PFSK-1 (cell line): ENCODE data around the gene MTPN.

Experiments used
- FOXP2 ChIP-seq: optimal IDR thresholded peaks from 2 replicates; pipeline ENCODE3; 2011; ENCODE audit warnings: borderline replicate concordance, control low read depth, inconsistent platforms; ENCODE audit not compliant: insufficient read depth; ENCODE audit errors: extremely low read length, extremely low read depth
- POLR2AphosphoS5 ChIP-seq: IDR thresholded peaks from 2 replicates; pipeline ENCODE4 v1.6.1; 2012; ENCODE audit warnings: low read depth, mild to moderate bottlenecking, control low read depth, low read length, moderate library complexity
- SIN3A ChIP-seq: IDR thresholded peaks from 2 replicates; pipeline ENCODE4 v1.6.1; 2012; ENCODE audit warnings: mild to moderate bottlenecking, low read length, moderate library complexity, borderline replicate concordance; ENCODE audit not compliant: insufficient read depth
- TAF1 ChIP-seq: IDR thresholded peaks from 2 replicates; pipeline ENCODE4 v1.6.1; 2012; ENCODE audit warnings: low read length, control low read depth, borderline replicate concordance; ENCODE audit not compliant: insufficient read depth
- TF ChIP-seq, protein P1 (sequence below), 2 experiments: IDR thresholded peaks; 2 replicates each; pipeline versions ENCODE4 v1.6.1 to v1.8.0; 2011 to 2012; ENCODE audit warnings: low read depth in 2 of 2, low read length in 2 of 2, control low read depth in 1 of 2, inconsistent platforms in 1 of 2, mild to moderate bottlenecking in 1 of 2, moderate library complexity in 1 of 2; ENCODE audit not compliant: insufficient read depth in 1 of 2

DNA sequence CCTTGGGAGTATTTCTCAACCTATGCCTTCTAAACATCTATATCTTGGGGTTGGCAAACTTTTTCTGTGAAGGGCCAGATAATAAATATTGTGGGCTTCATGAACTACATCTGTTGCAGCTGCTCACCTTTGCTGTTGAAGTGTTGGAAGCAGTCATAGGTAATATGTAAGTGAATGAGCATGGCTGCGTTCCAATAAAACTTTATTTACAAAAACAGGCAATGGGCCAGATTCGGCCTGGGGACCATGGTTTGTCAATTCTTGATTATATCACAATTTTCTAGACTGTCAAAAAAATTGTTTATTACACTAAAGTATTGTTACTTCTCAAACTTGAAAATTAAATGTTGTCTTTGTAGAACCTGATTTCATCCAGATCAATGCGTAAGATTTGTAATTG is 54.9 kb downstream of the MTPN start:
- TF ChIP-seq, protein P1, sequence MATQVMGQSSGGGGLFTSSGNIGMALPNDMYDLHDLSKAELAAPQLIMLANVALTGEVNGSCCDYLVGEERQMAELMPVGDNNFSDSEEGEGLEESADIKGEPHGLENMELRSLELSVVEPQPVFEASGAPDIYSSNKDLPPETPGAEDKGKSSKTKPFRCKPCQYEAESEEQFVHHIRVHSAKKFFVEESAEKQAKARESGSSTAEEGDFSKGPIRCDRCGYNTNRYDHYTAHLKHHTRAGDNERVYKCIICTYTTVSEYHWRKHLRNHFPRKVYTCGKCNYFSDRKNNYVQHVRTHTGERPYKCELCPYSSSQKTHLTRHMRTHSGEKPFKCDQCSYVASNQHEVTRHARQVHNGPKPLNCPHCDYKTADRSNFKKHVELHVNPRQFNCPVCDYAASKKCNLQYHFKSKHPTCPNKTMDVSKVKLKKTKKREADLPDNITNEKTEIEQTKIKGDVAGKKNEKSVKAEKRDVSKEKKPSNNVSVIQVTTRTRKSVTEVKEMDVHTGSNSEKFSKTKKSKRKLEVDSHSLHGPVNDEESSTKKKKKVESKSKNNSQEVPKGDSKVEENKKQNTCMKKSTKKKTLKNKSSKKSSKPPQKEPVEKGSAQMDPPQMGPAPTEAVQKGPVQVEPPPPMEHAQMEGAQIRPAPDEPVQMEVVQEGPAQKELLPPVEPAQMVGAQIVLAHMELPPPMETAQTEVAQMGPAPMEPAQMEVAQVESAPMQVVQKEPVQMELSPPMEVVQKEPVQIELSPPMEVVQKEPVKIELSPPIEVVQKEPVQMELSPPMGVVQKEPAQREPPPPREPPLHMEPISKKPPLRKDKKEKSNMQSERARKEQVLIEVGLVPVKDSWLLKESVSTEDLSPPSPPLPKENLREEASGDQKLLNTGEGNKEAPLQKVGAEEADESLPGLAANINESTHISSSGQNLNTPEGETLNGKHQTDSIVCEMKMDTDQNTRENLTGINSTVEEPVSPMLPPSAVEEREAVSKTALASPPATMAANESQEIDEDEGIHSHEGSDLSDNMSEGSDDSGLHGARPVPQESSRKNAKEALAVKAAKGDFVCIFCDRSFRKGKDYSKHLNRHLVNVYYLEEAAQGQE (IDR thresholded peaks at IDR 0.05; ENCODE audit: insufficient read depth in 1 of 2, low read depth in 2 of 2, low read length in 2 of 2), result no peak
- TF ChIP-seq POLR2AphosphoS5 (no peak), FOXP2 (no peak), TAF1 (no peak), SIN3A (no peak)
